ACC112 (cell line): Measurements from ENCODE around the gene AASDH.
A peak's percentile ranks its signal among the peaks of the same experiment; 100 is the strongest.

Experiments used
- H2AFZ ChIP-seq: fragments of 200-600 bp; sonication (generic); one replicate; pipeline ENCODE4 v1.6.0; 2017; ENCODE audit warnings: antibody characterized with exemption, low read length; ENCODE audit not compliant: unreplicated experiment
- H3K27ac ChIP-seq: fragments of 200-600 bp; sonication (generic); 2 replicates; pipeline ENCODE4 v1.5.1; 2014; ENCODE audit warnings: low read depth, mild to moderate bottlenecking, antibody characterized with exemption, low read length, moderate library complexity
- H3K27me3 ChIP-seq: fragments of 200-600 bp; sonication (generic); 2 replicates; pipeline ENCODE4 v1.6.1; 2014; ENCODE audit warnings: mild to moderate bottlenecking, antibody characterized with exemption, low read length, moderate library complexity, mixed read lengths; ENCODE audit not compliant: insufficient read depth
- H3K36me3 ChIP-seq: fragments of 200-600 bp; sonication (generic); 2 replicates; pipeline ENCODE4 v1.6.1; 2016; ENCODE audit warnings: mild to moderate bottlenecking, antibody characterized with exemption, low read length, moderate library complexity, mixed read lengths; ENCODE audit not compliant: insufficient read depth
- H3K4me1 ChIP-seq: fragments of 200-600 bp; sonication (generic); one replicate; pipeline ENCODE4 v1.6.1; 2016; ENCODE audit warnings: low read length, mixed read lengths; ENCODE audit not compliant: insufficient read depth, unreplicated experiment, control insufficient read depth
- H3K4me3 ChIP-seq: fragments of 200-600 bp; sonication (generic); 2 replicates; pipeline ENCODE4 v1.5.1; 2014; ENCODE audit warnings: mild to moderate bottlenecking, low read depth, low read length
- H3K79me2 ChIP-seq: fragments of 200-600 bp; sonication (generic); one replicate; pipeline ENCODE4 v1.6.0; 2016; ENCODE audit warnings: low read length; ENCODE audit not compliant: control insufficient read depth, unreplicated experiment, insufficient read depth

AASDH gene, protein sequence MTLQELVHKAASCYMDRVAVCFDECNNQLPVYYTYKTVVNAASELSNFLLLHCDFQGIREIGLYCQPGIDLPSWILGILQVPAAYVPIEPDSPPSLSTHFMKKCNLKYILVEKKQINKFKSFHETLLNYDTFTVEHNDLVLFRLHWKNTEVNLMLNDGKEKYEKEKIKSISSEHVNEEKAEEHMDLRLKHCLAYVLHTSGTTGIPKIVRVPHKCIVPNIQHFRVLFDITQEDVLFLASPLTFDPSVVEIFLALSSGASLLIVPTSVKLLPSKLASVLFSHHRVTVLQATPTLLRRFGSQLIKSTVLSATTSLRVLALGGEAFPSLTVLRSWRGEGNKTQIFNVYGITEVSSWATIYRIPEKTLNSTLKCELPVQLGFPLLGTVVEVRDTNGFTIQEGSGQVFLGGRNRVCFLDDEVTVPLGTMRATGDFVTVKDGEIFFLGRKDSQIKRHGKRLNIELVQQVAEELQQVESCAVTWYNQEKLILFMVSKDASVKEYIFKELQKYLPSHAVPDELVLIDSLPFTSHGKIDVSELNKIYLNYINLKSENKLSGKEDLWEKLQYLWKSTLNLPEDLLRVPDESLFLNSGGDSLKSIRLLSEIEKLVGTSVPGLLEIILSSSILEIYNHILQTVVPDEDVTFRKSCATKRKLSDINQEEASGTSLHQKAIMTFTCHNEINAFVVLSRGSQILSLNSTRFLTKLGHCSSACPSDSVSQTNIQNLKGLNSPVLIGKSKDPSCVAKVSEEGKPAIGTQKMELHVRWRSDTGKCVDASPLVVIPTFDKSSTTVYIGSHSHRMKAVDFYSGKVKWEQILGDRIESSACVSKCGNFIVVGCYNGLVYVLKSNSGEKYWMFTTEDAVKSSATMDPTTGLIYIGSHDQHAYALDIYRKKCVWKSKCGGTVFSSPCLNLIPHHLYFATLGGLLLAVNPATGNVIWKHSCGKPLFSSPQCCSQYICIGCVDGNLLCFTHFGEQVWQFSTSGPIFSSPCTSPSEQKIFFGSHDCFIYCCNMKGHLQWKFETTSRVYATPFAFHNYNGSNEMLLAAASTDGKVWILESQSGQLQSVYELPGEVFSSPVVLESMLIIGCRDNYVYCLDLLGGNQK

DNA sequence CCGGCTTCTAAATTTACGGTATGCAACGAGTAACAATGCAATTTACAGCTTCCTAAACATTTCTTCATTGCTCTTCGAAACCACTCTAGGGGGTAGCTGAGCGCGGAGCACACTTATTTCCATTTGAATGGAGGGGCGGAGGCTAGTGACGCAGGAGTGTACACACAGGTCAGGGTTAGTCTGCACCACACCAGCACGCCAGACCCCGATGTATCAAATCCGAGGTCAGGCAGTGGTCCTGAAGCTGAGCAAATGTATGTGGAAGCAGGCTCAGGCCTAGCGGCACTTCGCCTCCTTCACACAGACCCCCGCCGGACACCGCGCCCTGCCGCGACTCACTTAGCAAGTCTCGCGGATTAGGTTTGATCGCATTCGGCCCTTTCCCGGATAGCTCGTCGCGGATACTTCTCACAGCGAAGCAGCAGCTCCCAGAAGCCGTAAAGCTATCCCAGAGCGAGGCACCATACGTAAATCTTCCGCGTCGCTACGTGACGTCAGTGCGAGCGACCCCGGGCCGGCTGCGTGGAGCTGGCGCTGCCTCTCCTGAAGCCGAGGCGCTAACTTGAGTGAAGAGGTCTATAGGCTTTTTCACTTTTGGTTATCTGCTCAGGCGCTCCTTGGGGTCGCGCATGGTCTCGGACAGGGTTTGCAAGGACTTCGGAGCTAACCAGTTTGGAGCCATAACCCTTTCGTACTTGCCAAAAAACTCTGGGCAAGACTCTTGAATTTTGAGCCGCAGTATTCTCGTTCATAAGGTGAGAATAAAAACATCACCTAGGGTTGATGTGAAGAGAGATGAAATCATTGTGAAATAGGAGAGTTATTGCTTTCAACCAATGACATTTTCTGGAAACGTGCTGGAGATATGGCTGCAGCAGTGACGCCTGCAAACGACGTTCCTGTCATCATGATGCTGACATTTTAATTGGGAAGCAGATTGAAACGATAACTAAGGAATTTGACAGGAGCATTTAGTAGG, at the start of gene AASDH:
Gene AASDH (minus strand): TSS at position 469 of the 979 bp plus-strand sequence. CDS start 3,192 bp downstream, outside the sequence.
- Histone ChIP-seq H3K36me3 (no peaks in the 10 kb centered on the region), H3K4me1 (peaks cover 17% of the 10 kb centered on the region), H3K27me3 (no peaks in the 10 kb centered on the region), H3K27ac (peak within 1 kb of the TSS; percentile 92), H2AFZ (peak within 1 kb of the TSS; percentile 95), H3K79me2 (peaks cover 39% of the 10 kb centered on the region), H3K4me3 (peak within 1 kb of the TSS; percentile 85)

DNA sequence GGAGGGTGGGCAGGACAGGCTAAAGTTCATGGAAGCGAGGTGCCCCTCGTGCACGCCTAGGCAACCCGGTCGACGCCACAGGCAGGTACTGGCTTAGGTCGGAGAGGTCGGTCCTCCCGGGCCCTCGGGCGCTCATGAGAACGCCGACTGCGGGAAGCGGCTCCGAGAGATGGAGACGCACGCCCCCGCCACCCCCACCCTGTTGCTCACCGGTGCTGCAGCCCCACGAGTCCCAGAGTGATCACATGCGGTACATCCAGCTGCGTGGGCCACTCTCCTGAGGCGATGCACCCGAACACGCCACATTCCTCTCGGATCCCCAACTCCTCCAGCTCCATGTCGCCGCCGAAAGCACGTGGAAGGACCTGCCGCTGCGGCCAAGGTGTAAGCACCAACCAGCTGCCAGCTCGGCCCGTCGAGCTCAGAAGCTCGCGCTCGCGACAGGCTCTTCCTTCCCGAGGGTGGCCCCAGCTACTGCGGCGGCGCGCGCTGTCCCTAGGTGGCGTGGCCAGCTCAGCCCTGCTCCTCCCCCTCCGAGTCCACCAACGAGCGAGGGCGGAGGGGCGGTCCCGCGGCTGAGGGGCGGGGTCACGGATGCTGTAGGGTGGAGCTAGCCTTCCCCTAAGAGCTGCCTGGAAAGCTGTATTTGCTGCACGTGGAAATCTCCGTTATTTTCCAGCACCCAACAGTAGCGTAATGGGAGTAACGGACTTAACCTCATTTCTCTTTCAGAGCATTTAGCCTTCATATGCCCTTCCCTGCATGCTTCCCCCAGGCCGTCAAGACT, 48.0 kb upstream of the AASDH start, which contains the start of gene PPAT:
Gene PPAT (minus strand): TSS at position 476 of the 787 bp plus-strand sequence. CDS start 138 bp downstream, at position 338.
- no peaks in the 10 kb centered on the region for H3K27me3 ChIP-seq
- peaks cover 23% of the 10 kb centered on the region for H3K4me1 ChIP-seq
- H3K79me2 ChIP-seq, result peaks cover 83% of the 10 kb centered on the region
- peak within 1 kb of the TSS; percentile 92 for H2AFZ ChIP-seq
- H3K4me3 ChIP-seq, result peak within 1 kb of the TSS; percentile 91
- H3K36me3 ChIP-seq, result peaks cover 4% of the 10 kb centered on the region; the same call in 1 of the 2 replicates
- peak within 1 kb of the TSS; percentile 86 for H3K27ac ChIP-seq

DNA sequence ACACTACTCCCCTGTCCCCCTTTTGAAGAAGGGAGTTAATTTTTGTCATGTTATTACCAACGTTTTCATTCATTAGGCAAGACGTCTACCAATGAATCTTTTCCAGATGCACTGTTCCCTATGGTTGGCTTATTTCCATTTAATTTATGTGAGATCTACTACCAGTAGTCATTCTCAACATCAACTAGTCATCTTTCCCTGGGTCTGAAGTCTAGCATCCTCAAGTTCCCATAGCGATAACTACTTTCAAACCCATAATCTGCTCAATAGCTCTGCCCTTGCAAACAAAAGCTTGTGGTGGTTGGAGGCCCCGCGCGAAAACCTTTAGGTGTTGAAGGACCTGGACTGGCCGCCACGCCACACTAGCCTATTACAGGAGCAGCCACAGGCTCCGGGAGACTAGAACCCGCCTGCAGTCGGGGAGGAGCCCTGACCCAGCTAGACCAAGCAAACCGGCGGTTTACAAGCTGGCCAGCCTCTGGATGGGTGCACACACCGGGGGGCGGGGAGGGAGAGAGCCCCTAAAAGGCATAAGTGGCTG, 47.4 kb upstream of the AASDH start:
- Histone ChIP-seq H3K79me2 (peaks cover 83% of the 10 kb centered on the region), H3K4me1 (peaks cover 17% of the 10 kb centered on the region), H3K27me3 (no peaks in the 10 kb centered on the region), H3K36me3 (peaks cover 2% of the 10 kb centered on the region; the same call in 1 of the 2 replicates), H2AFZ (peak overlapping the region; percentile 92), H3K4me3 (peak overlapping the region; percentile 91), H3K27ac (peak overlapping the region; percentile 86)

DNA sequence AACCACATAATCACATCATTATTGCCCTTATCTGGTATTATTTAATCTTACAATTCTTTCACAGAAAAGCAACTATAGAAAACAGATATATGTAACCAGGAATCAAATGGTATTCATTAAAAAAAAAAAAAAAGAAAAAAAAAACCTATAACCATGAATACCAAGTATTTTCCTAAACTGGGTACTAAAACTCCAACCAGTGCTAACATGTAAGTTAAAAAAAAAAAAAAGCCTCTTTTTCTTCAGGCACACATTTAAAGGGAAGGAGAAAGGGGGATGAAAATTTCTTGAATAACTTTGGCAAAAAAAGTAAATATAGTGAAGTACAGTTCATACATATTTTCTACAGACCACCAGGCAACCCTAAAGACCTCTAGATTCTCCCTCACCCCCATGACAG, 46.0 kb upstream of the AASDH start:
- Histone ChIP-seq H3K79me2 (peaks cover 83% of the 10 kb centered on the region), H2AFZ (no peak overlapping the region), H3K36me3 (0 out of 2 replicates have a peak, but pooled peaks cover 2% of the 10 kb centered on the region), H3K4me3 (peak overlapping the region; percentile 91), H3K4me1 (peaks cover 11% of the 10 kb centered on the region), H3K27ac (no peak overlapping the region), H3K27me3 (no peaks in the 10 kb centered on the region)

DNA sequence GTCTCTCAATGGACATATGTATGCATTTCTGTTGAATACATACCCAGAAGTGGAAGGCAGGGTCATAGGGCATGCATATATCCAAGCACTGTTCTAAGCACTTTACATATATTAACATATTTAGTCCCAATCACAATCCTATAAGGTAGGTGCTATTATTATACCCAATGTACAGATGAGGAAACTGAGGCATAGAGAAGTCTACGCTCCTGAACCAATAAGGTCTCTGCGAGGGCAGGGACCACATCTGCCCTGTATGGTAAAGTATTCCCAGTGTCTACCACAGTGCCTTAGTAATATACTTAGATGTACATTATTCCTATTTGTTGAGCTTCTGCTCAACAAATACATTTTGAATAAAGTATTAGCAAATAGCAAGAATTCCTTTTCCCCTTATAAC, 42.9 kb upstream of the AASDH start:
- Histone ChIP-seq H3K79me2 (peaks cover 90% of the 10 kb centered on the region), H3K4me3 (no peak overlapping the region), H2AFZ (no peak overlapping the region), H3K27me3 (no peaks in the 10 kb centered on the region), H3K36me3 (0 out of 2 replicates have a peak, but pooled peaks cover 6% of the 10 kb centered on the region), H3K4me1 (peaks cover 11% of the 10 kb centered on the region), H3K27ac (no peak overlapping the region)

DNA sequence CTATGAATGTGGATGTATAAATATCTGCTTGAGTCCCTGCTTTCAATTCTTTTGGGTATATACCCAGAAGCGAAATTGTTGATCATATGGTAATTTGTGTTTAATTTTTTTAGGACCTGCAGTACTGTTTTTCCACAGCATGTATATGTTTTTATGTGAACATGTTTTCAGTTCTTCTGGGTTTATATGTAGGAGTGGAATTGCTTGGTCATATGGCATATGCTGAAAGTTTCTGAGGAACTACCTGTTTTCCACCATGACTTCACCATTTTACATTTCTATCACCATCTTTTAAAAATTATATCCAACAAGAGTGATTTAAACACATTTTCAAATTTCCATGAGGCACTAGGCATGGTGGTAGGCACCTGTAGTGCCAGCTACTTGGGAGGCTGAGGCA, 39.9 kb upstream of the AASDH start:
- no peaks in the 10 kb centered on the region for H3K27me3 ChIP-seq
- H3K4me1 ChIP-seq, result peaks cover 3% of the 10 kb centered on the region
- H3K27ac ChIP-seq, result no peak overlapping the region
- H2AFZ ChIP-seq, result no peak overlapping the region
- no peak overlapping the region for H3K4me3 ChIP-seq
- peaks cover 83% of the 10 kb centered on the region for H3K79me2 ChIP-seq
- 0 out of 2 replicates have a peak, but pooled peaks cover 6% of the 10 kb centered on the region for H3K36me3 ChIP-seq

DNA sequence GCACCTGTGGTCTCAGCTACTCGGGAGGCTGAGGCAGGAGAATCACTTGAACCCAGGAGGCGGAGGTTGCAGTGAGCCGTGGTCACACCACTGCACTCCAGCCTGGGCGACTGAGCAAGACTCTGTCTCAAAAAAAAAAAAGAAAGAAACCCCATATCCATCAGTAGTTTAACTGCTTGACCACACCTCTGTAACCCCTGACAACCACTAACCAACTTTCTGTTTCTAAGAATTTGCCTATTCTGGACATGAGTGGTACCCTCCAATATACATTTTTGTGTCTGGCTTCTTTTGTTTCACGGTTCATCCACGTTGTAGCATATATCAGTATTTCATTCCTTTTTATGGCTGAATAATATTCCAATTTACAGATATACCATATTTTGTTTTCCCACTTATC, 39.0 kb upstream of the AASDH start:
- Histone ChIP-seq H2AFZ (no peak overlapping the region), H3K79me2 (peaks cover 78% of the 10 kb centered on the region), H3K27ac (no peak overlapping the region), H3K36me3 (0 out of 2 replicates have a peak, but pooled peaks cover 6% of the 10 kb centered on the region), H3K4me3 (no peak overlapping the region), H3K4me1 (peaks cover 3% of the 10 kb centered on the region), H3K27me3 (no peaks in the 10 kb centered on the region)

DNA sequence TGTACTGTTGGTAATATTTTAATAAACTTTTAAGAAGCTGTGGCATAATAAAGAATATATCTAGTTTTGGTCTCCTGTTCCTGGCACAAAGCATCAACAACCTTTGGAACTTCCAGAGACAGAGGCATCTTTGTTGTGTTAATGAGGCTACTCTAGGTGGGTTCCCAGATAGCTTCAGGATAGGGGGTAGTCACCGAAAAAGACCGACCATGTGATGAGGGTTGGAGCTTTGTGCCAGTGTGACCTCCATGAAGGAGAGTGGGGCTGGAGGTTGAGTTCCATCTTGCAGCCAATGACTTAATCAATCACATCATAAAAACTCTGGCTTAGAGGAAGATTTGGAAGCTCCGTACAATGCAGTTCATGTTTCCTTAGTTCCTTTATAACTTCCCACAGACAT, 38.2 kb upstream of the AASDH start:
- no peaks in the 10 kb centered on the region for H3K27me3 ChIP-seq
- H3K27ac ChIP-seq, result no peak overlapping the region
- no peak overlapping the region for H2AFZ ChIP-seq
- no peaks in the 10 kb centered on the region for H3K4me1 ChIP-seq
- H3K79me2 ChIP-seq, result peaks cover 75% of the 10 kb centered on the region
- no peak overlapping the region for H3K4me3 ChIP-seq
- H3K36me3 ChIP-seq, result 0 out of 2 replicates have a peak, but pooled peaks cover 6% of the 10 kb centered on the region
